Pancreas (tissue), 10 donors: ENCODE results near the gene DEFB112. TPM values are rescaled to one million over a fixed set of nuclear protein-coding genes. Genes with fewer than 3 reads are reported as not detected.

Experiments
- ATAC-seq, 4 donors: fragments of 200-7000 bp; cut with Tn5 transposase; one replicate each; pipeline versions ENCODE4 v1.8.0 to v1.9.1; 2020; ENCODE audit warnings: mild to moderate bottlenecking in 4 of 4, moderate library complexity in 4 of 4
- DNase-seq, 6 donors: peaks; one replicate each; pipeline ENCODE4 v3.0.0-alpha.2; 2020
- FAIRE-seq: peaks from 2 replicates; lab custom pipeline; 2012; peaks lifted over from hg19 to GRCh38; lab: Jason Lieb, UNC
- H3K27ac ChIP-seq, 4 donors: fragments of 200-600 bp; sonication (generic); 1 replicate in 3 of 4; 2 replicates in 1 of 4; pipeline versions ENCODE4 v1.5.0 to v1.8.0; 2020
- H3K27me3 ChIP-seq, 4 donors: fragments of 200-600 bp; one replicate each; pipeline ENCODE4 v1.8.0; 2021
- H3K36me3 ChIP-seq, 3 donors: fragments of 200-600 bp; sonication (generic) in 1 of 3; one replicate each; pipeline versions ENCODE4 v1.5.0 to v1.8.0; 2020 to 2021
- H3K4me1 ChIP-seq, 3 donors: fragments of 200-600 bp; one replicate each; pipeline ENCODE4 v1.8.0; 2021
- H3K4me3 ChIP-seq, 4 donors: fragments of 200-600 bp; sonication (generic) in 2 of 4; one replicate each; pipeline versions ENCODE4 v1.5.0 to v1.8.0; 2020 to 2021
- H3K9me3 ChIP-seq, 4 donors: fragments of 200-600 bp; one replicate each; pipeline ENCODE4 v1.8.0; 2021
- WGBS, 2 donors: extraction: QIAGEN DNeasy Blood & Tissue Kit; methylation state at CpG; one replicate each; pipeline ENCODE4 v1.1.7; 2013; 5-methylcytosine and 5-hydroxymethylcytosine counted together
- intact Hi-C, 3 donors: fragments of 100-400 bp; cut with DNase I; formaldehyde crosslinking; loops; one replicate each; pipeline versions ENCODE4 v1.11.1 to v1.14.2; 2022
- polyA plus RNA-seq, 2 donors: library from polyadenylated mRNA; stranded (reverse); fragments of 200-250 nt; gene quantifications; one replicate each; pipeline ENCODE4 v1.2.3, GENCODE V29; 2013
- total RNA-seq, 6 donors: library from RNA; stranded (reverse); fragmentation: NEBNext Ultra II Directional in 4 of 6; extraction: Animal tissue kit (Norgen Biotek cat#: 25700) in 4 of 6; gene quantifications; one replicate each; pipeline versions ENCODE4 v1.2.1 to v1.2.4, GENCODE V29; 2021 to 2023
- TF ChIP-seq, protein P1 (sequence below), 4 donors: fragments of 200-600 bp; sonication (generic) in 3 of 4; IDR thresholded peaks; one replicate each; pipeline versions ENCODE4 v1.5.0 to v1.8.0; 2021; ENCODE audit warnings: antibody characterized with exemption in 4 of 4
- donor health status: healthy with polysubstance abuse.
- donor health status: DM: no; HTN: no; CAD: no; lungs with moderate emphysema.
- donor health status: DM: no; HTN: no; CAD: no.
- donor health status: control.
- donor health status: control.
- donor health status: Bipolar disorder and iron deficiency.
- donor health status: DM: yes; HTN: yes; CAD: no.
- donor health status: DM: no; HTN: no; CAD: no.
- donor health status: DM: no; HTN: no; CAD: no.
- donor health status: DM: yes; HTN: yes; CAD: no.

The DEFB112 gene
- total and polyA plus RNA-seq, 8 donors, result not detected

DNA sequence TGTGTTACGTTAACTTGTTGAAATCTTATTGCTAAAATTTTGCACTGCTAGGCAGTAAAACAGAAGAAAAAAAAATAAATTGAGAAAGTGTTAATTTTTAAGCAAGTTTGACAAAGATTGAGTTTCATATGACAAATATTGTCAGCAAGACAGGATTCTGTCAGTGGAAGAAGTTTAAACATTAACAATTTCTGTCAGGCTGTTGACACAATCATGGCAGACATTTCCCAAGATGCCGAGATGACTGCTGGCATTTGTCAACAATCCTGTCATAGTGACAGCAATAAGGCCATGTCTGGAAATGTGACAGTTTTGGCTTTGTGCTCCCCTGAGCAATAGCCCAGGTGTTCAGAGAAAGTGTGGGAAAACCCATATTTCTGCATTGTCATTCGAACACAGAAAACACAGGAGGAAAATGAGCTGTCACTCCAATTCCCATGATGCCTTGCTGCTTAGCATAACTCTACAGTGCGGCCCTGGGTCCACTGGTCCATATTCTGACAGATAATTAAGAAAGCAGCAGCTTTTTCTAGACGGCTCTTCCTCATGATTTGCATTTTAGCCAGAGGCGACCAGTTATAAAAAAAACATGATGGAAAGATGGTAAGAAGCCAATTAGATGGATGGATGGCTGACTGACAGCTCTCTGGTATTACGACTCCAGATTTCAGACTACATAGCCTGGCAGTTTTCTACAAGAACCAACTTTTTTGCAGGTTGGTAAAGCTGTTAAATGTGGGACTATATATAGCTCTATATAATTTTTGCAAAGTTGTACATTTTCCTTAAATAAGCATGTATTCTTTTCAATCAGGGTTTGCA lies 43.6 kb upstream of the DEFB112 start:
- H3K27me3 ChIP-seq, result peaks cover 0 to 9% (median 0%) of the 10 kb centered on the region in 4 donors
- 31 to 33% methylated on average over 7 of the region's 7 CpGs for WGBS, 2 donors
- FAIRE-seq (no peak), DNase-seq (no peak), ATAC-seq (no peak)
- TF ChIP-seq, protein P1, sequence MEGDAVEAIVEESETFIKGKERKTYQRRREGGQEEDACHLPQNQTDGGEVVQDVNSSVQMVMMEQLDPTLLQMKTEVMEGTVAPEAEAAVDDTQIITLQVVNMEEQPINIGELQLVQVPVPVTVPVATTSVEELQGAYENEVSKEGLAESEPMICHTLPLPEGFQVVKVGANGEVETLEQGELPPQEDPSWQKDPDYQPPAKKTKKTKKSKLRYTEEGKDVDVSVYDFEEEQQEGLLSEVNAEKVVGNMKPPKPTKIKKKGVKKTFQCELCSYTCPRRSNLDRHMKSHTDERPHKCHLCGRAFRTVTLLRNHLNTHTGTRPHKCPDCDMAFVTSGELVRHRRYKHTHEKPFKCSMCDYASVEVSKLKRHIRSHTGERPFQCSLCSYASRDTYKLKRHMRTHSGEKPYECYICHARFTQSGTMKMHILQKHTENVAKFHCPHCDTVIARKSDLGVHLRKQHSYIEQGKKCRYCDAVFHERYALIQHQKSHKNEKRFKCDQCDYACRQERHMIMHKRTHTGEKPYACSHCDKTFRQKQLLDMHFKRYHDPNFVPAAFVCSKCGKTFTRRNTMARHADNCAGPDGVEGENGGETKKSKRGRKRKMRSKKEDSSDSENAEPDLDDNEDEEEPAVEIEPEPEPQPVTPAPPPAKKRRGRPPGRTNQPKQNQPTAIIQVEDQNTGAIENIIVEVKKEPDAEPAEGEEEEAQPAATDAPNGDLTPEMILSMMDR (IDR thresholded peaks at IDR 0.05), result no peak
- no peaks in the 10 kb centered on the region for H3K9me3 ChIP-seq
- no peak overlapping the region for H3K4me3 ChIP-seq
- H3K27ac ChIP-seq, result no peak overlapping the region
- H3K36me3 ChIP-seq, result no peaks in the 10 kb centered on the region
- no peaks in the 10 kb centered on the region for H3K4me1 ChIP-seq
- intact Hi-C loops, result no loop called here

DNA sequence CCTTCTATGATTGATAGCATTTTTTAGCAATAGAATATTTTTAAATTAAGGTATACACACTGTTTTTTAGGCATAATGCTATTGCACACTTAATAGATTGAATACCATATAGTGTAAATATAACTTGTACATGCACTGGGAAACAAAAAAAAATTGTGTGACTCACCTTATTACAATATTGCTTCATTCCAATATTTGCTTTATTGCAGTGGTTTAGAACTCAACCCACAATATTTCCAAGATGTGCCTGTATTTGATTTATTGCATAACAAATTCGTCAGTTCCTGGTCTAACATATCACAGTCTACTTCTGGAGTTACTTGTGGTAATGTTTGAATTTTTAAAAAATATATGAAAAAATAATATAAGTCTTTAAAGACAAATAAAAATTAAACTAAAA lies 41.9 kb upstream of the DEFB112 start:
- FAIRE-seq (no peak), DNase-seq (no peak), ATAC-seq (no peak)
- WGBS, 2 donors, result 5 to 8% methylated on average over 1 of the region's 1 CpG
- Histone ChIP-seq H3K4me1 (no peaks in the 10 kb centered on the region), H3K4me3 (no peak overlapping the region), H3K9me3 (no peaks in the 10 kb centered on the region), H3K27ac (no peak overlapping the region), H3K27me3 (peaks cover 0 to 9% (median 0%) of the 10 kb centered on the region in 4 donors), H3K36me3 (no peaks in the 10 kb centered on the region)
- TF ChIP-seq, protein P1 (IDR thresholded peaks at IDR 0.05), result no peak
- intact Hi-C loops, result no loop called here

DNA sequence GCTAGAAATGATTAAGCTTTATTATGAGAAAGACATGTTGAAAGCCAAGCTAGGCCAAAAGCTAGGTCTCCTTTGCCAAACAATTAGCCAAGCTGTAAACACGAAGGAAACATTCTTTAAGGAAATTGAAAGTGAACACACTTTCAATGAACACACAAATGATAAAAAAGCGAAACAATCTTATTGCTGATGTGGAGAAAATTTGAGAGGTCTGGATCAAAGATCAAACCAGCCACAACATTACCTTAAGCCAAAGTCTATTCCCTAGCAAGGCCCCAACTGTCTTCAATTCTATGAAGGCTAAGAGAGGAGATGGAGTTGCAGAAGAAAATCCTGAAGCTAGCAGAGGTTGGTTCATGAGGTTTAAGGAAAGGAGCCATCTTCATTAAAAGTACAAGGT lies 40.2 kb upstream of the DEFB112 start:
- Histone ChIP-seq H3K36me3 (no peaks in the 10 kb centered on the region), H3K4me3 (no peak overlapping the region), H3K9me3 (no peaks in the 10 kb centered on the region), H3K27ac (no peak overlapping the region), H3K27me3 (peaks cover 0 to 4% (median 0%) of the 10 kb centered on the region in 4 donors), H3K4me1 (no peaks in the 10 kb centered on the region)
- 55 to 76% methylated on average over 2 of the region's 2 CpGs for WGBS, 2 donors
- intact Hi-C loops, result no loop called here
- DNase-seq, result no peak
- FAIRE-seq, result no peak
- ATAC-seq, result no peak
- TF ChIP-seq, protein P1 (IDR thresholded peaks at IDR 0.05), result no peak

DNA sequence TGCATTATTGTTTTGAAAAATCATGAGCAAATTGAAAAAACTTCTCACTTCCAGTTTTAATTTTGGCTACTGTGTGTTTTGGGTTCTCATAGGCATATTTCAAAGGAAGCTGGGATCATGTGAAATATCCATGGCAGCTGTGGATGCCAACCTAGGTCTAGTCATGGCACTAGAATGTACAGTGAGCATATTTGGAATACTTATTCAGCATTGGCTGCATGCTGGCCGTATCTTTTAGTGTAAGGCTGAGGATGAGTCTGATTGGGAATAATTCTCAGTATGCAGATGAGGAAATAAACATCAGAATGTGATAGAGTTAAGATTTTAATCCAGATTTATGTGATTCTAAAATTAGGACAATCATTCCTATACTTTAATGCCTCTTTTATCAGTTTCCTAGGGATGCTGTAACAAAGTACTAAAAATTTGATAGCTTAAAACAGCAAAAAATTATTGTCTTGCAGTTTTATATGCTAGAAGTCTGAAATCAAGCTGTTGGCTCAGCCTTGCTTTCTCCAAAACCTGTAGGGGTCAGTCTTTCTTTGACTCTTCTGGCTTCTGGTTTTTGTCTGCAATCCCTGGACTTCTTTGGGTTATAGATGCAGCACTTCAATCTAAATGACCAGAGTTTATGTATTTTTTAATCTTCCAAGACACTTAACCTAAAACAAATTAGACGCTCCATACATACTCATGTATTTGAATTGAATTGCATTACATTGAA lies 37.7 kb upstream of the DEFB112 start:
- Histone ChIP-seq H3K36me3 (no peaks in the 10 kb centered on the region), H3K27ac (no peak overlapping the region), H3K4me3 (no peak overlapping the region), H3K9me3 (no peaks in the 10 kb centered on the region), H3K4me1 (no peaks in the 10 kb centered on the region), H3K27me3 (no peaks in the 10 kb centered on the region)
- TF ChIP-seq, protein P1 (IDR thresholded peaks at IDR 0.05), result no peak
- 39 to 43% methylated on average over 2 of the region's 2 CpGs for WGBS, 2 donors
- FAIRE-seq (no peak), DNase-seq (no peak), ATAC-seq (no peak)
- intact Hi-C loops, result no loop called here
